ENCODE results near the gene UMAD1.

The UMAD1 gene

GRCh38 chr7:7841027-7841426, 200.5 kb downstream of the UMAD1 start:
- Mint-ChIP-seq H3K27me3 (no peaks in the 10 kb centered on the region), H3K4me1 (ENCODE audit: low read depth) (peaks cover 3% of the 10 kb centered on the region), H3K4me3 (no peak overlapping the region), H3K36me3 (ENCODE audit: low read depth) (no peaks in the 10 kb centered on the region), H3K27ac (no peak overlapping the region), H3K9me3 (no peaks in the 10 kb centered on the region)
- no peak for DNase-seq

GRCh38 chr7:7843240-7843639, 202.7 kb downstream of the UMAD1 start:
- Mint-ChIP-seq H3K27ac (no peak overlapping the region), H3K27me3 (no peaks in the 10 kb centered on the region), H3K9me3 (no peaks in the 10 kb centered on the region), H3K36me3 (ENCODE audit: low read depth) (no peaks in the 10 kb centered on the region), H3K4me3 (no peak overlapping the region), H3K4me1 (ENCODE audit: low read depth) (peaks cover 12% of the 10 kb centered on the region)
- DNase-seq = no peak

GRCh38 chr7:7843972-7844371, 203.4 kb downstream of the UMAD1 start:
- no peak overlapping the region for H3K27ac Mint-ChIP-seq

DNA sequence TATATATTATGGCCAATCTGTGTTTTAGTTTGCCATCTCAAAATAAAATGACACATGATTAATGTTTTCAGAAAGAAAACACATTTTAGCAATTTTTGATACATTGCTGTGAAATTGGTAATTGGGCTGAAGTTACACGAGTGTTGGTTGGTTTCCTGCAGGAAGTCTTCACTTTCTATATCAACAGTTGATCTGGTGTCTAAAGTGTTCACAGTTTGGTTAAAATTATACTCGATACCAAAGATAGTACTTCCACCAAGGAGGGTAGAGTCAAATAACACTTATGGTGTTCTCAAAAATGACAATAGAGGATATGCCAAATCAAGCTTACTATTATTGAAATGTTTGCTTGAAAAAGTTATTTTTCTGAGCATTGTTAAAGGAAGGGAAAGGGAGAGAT, 207.7 kb downstream of the UMAD1 start:
- no peak for DNase-seq
- Mint-ChIP-seq H3K27me3 (no peaks in the 10 kb centered on the region), H3K27ac (peak overlapping the region; percentile 2), H3K4me3 (no peak overlapping the region), H3K36me3 (ENCODE audit: low read depth) (peaks cover 15% of the 10 kb centered on the region), H3K4me1 (ENCODE audit: low read depth) (peaks cover 30% of the 10 kb centered on the region), H3K9me3 (peaks cover 6% of the 10 kb centered on the region)

More at GRCh38 chr7:7843972-7844371, 203.4 kb downstream of the UMAD1 start:
- H3K4me1 Mint-ChIP-seq (ENCODE audit: low read depth) = peaks cover 16% of the 10 kb centered on the region
- no peaks in the 10 kb centered on the region for H3K9me3 Mint-ChIP-seq
- H3K4me3 Mint-ChIP-seq = no peak overlapping the region
- H3K36me3 Mint-ChIP-seq (ENCODE audit: low read depth) = no peaks in the 10 kb centered on the region
- H3K27me3 Mint-ChIP-seq = no peaks in the 10 kb centered on the region
- no peak for DNase-seq

- H3K36me3 Mint-ChIP-seq (ENCODE audit: low read depth) = peaks cover 20% of the 10 kb centered on the region
- no peak overlapping the region for H3K27ac Mint-ChIP-seq
- H3K4me3 Mint-ChIP-seq = no peak overlapping the region
- no peak for DNase-seq
- peaks cover 30% of the 10 kb centered on the region for H3K4me1 Mint-ChIP-seq (ENCODE audit: low read depth)
- H3K27me3 Mint-ChIP-seq = no peaks in the 10 kb centered on the region
- peaks cover 6% of the 10 kb centered on the region for H3K9me3 Mint-ChIP-seq
These were observed 208.3 kb downstream of the UMAD1 start for GRCh38 chr7:7848892-7849291.

GRCh38 chr7:7850150-7850549, 209.6 kb downstream of the UMAD1 start:
- no peak overlapping the region for H3K27ac Mint-ChIP-seq
- no peaks in the 10 kb centered on the region for H3K27me3 Mint-ChIP-seq
- peaks cover 30% of the 10 kb centered on the region for H3K4me1 Mint-ChIP-seq (ENCODE audit: low read depth)
- peaks cover 11% of the 10 kb centered on the region for H3K9me3 Mint-ChIP-seq
- no peak for DNase-seq
- no peak overlapping the region for H3K4me3 Mint-ChIP-seq
- H3K36me3 Mint-ChIP-seq (ENCODE audit: low read depth) = peaks cover 28% of the 10 kb centered on the region

GRCh38 chr7:7851381-7851780, 210.8 kb downstream of the UMAD1 start:
- H3K36me3 Mint-ChIP-seq (ENCODE audit: low read depth) = peaks cover 39% of the 10 kb centered on the region
- H3K27ac Mint-ChIP-seq = no peak overlapping the region
- peaks cover 32% of the 10 kb centered on the region for H3K4me1 Mint-ChIP-seq (ENCODE audit: low read depth)
- H3K9me3 Mint-ChIP-seq = peaks cover 18% of the 10 kb centered on the region
- H3K4me3 Mint-ChIP-seq = no peak overlapping the region
- DNase-seq = no peak
- no peaks in the 10 kb centered on the region for H3K27me3 Mint-ChIP-seq

GRCh38 chr7:7851991-7852390, 211.4 kb downstream of the UMAD1 start:
- Mint-ChIP-seq H3K4me3 (no peak overlapping the region), H3K27ac (peak overlapping the region; percentile 14), H3K4me1 (ENCODE audit: low read depth) (peaks cover 32% of the 10 kb centered on the region), H3K27me3 (no peaks in the 10 kb centered on the region), H3K36me3 (ENCODE audit: low read depth) (peaks cover 41% of the 10 kb centered on the region), H3K9me3 (peaks cover 18% of the 10 kb centered on the region)
- DNase-seq = no peak

DNA sequence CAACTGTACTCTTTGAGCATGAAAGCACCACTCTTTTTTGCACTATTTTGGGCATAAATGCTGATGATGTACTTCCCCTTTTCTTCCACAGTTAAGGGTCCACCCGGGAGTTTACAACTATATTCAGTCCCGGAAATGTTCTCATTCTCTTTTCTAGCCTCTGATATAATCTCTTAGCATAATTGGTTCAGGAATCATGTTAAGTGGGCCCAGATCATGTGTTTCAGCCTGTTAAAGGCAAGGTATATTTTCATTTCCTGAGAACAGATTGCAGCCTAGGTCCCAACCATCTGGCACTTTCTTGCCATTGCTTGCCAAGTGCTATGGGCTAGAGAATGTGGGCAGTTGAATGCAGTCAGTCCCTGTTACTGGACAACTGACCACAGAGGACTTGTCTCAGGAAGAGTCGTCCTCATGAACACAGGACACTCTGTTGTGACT, 216.6 kb downstream of the UMAD1 start:
- Mint-ChIP-seq H3K27me3 (no peaks in the 10 kb centered on the region), H3K4me1 (ENCODE audit: low read depth) (peaks cover 21% of the 10 kb centered on the region), H3K9me3 (peaks cover 15% of the 10 kb centered on the region), H3K36me3 (ENCODE audit: low read depth) (peaks cover 34% of the 10 kb centered on the region), H3K27ac (no peak overlapping the region), H3K4me3 (no peak overlapping the region)
- no peak for DNase-seq

DNA sequence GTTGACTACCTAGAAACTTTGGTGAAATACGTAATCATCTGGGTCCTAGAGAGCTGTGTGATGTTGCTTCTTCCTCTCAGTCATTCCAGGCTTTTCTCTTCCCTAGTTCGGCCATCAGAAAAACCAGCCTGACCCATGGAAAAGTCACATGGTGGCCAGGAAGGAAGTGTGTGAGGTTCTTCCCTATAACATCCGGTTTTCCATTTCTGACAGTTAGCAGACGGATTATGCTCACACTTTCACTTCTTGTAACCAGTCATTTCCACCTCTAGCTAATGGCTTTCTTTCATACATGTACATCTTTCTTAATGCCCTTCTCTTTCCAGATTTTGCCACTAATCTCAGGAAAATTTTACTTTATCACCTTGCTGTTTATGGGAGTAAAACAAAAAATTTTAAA, 218.0 kb downstream of the UMAD1 start:
- DNase-seq = no peak
- no peaks in the 10 kb centered on the region for H3K27me3 Mint-ChIP-seq
- no peak overlapping the region for H3K4me3 Mint-ChIP-seq
- peaks cover 26% of the 10 kb centered on the region for H3K36me3 Mint-ChIP-seq (ENCODE audit: low read depth)
- H3K4me1 Mint-ChIP-seq (ENCODE audit: low read depth) = peaks cover 18% of the 10 kb centered on the region
- no peak overlapping the region for H3K27ac Mint-ChIP-seq
- peaks cover 12% of the 10 kb centered on the region for H3K9me3 Mint-ChIP-seq

DNA sequence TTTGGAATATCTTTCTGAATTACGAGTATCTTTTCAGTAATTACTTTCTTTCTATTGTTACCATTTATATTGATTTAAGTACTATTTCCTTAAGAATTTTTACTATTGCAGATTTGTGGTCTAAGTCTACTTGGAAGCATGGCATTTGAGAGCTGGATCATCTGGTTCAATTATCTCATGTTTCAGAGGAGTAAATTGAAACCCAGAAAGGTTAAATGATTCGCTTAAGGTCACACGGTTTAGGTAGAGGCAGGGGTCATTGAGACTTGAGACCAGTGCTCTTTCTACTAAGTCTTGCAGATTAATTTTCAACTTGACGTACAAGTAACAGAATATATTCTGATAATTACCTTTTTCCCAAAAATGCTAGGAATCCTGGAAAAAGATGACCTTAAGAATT, 218.9 kb downstream of the UMAD1 start:
- H3K4me3 Mint-ChIP-seq = no peak overlapping the region
- no peaks in the 10 kb centered on the region for H3K27me3 Mint-ChIP-seq
- H3K27ac Mint-ChIP-seq = no peak overlapping the region
- H3K4me1 Mint-ChIP-seq (ENCODE audit: low read depth) = peaks cover 18% of the 10 kb centered on the region
- peaks cover 20% of the 10 kb centered on the region for H3K36me3 Mint-ChIP-seq (ENCODE audit: low read depth)
- no peak for DNase-seq
- H3K9me3 Mint-ChIP-seq = peaks cover 10% of the 10 kb centered on the region

GRCh38 chr7:7861211-7861633, 220.7 kb downstream of the UMAD1 start:
- Mint-ChIP-seq H3K9me3 (peaks cover under 1% of the 10 kb centered on the region), H3K27me3 (no peaks in the 10 kb centered on the region), H3K4me3 (no peak overlapping the region), H3K27ac (peak overlapping the region; percentile 47), H3K36me3 (ENCODE audit: low read depth) (peaks cover 3% of the 10 kb centered on the region), H3K4me1 (ENCODE audit: low read depth) (peaks cover 16% of the 10 kb centered on the region)
- no peak for DNase-seq

GRCh38 chr7:7862393-7862792, 221.8 kb downstream of the UMAD1 start:
- Mint-ChIP-seq H3K4me1 (ENCODE audit: low read depth) (peaks cover 15% of the 10 kb centered on the region), H3K9me3 (no peaks in the 10 kb centered on the region), H3K27me3 (no peaks in the 10 kb centered on the region), H3K27ac (no peak overlapping the region), H3K4me3 (no peak overlapping the region), H3K36me3 (ENCODE audit: low read depth) (no peaks in the 10 kb centered on the region)
- no peak for DNase-seq

- H3K4me1 Mint-ChIP-seq (ENCODE audit: low read depth) = no peaks in the 10 kb centered on the region
- H3K36me3 Mint-ChIP-seq (ENCODE audit: low read depth) = no peaks in the 10 kb centered on the region
- H3K27ac Mint-ChIP-seq = no peak overlapping the region
- H3K9me3 Mint-ChIP-seq = no peaks in the 10 kb centered on the region
- no peak overlapping the region for H3K4me3 Mint-ChIP-seq
- H3K27me3 Mint-ChIP-seq = no peaks in the 10 kb centered on the region
- DNase-seq = no peak
These were observed 227.5 kb downstream of the UMAD1 start for GRCh38 chr7:7867846-7868571.

DNA sequence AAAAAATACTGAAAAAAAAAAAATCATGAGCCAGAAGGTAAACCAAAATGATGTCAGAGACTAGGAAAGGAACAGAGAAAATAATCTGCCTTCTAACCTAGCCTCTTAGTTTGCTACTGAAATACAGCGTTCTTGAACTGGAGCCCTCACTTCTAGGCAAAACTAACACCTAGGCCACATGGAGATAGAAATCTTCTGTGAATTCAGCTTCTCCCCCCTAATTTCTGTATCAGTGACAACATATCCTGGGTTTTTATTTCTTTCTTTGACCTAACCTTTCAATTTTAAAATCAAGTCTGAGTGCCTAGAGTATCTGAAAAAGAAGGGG, 228.0 kb downstream of the UMAD1 start:
- H3K4me1 Mint-ChIP-seq (ENCODE audit: low read depth) = no peaks in the 10 kb centered on the region
- no peaks in the 10 kb centered on the region for H3K27me3 Mint-ChIP-seq

DNA sequence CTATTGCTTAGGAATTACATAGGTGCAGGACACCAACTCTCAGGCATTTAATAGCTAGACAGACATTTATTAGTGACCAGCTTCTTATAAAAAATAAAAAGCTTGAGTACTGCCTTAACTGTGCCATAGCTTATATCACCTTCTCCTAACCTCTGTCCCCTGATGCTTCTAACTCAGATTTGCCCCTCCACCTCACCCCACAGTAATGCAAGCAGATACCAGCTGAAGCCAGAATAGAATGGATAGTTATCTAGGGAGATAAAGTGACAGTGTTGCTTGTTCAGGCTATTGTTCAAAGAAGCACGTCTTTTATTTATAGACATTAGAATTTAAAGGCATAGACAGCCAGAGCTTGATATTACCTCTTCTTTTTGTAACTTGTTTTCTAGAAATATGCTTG, 228.5 kb downstream of the UMAD1 start:
- DNase-seq = no peak
- Mint-ChIP-seq H3K4me3 (no peak overlapping the region), H3K9me3 (no peaks in the 10 kb centered on the region), H3K4me1 (ENCODE audit: low read depth) (no peaks in the 10 kb centered on the region), H3K27me3 (no peaks in the 10 kb centered on the region), H3K27ac (no peak overlapping the region), H3K36me3 (ENCODE audit: low read depth) (peaks cover 5% of the 10 kb centered on the region)

More for the DNA sequence above, 228.0 kb downstream of the UMAD1 start:
- no peak overlapping the region for H3K27ac Mint-ChIP-seq
- DNase-seq = no peak
- H3K4me3 Mint-ChIP-seq = no peak overlapping the region
- no peaks in the 10 kb centered on the region for H3K9me3 Mint-ChIP-seq
- no peaks in the 10 kb centered on the region for H3K36me3 Mint-ChIP-seq (ENCODE audit: low read depth)

Measured in activated T-cell treated with anti-CD3 and anti-CD28 coated beads, Interleukin-2, amount 50 U/mL, for 24 hours (primary cell).